ENCODE measurements around the gene NRTN. TPM values are rescaled to one million over a fixed set of nuclear protein-coding genes. Genes with fewer than 3 reads are reported as not detected.

The NRTN gene
- total RNA-seq, 2 experiments from 2014 or later, result 0.49 to 3.2 TPM

- H3K9me3 ChIP-seq (ENCODE audit: low read length), result no peaks in the 10 kb centered on the region
- ChIA-PET CTCF (ENCODE audit: unreplicated experiment) (interaction anchor here (1.0 kb wide), 1 partner anchor 23 kb away, joined by 4 read pairs; no protein-coding TSS in a partner anchor), POLR2A (interaction anchor here (0.8 to 2.3 kb wide), 4 partner anchors 19 to 151 kb away, joined by 3 to 11 read pairs (median 3); partner anchors contain the start of gene RANBP3)
- DNase-seq (ENCODE audit: low spot score), result no peak
- intact Hi-C loops (cut with micrococcal nuclease; ENCODE audit: unreplicated experiment), result no loop called here
- peak overlapping the region; percentile 72 for H3K4me3 ChIP-seq (ENCODE audit: low read depth, low read length, poor library complexity, severe bottlenecking)
- H3K4me2 ChIP-seq (ENCODE audit: low read length), result peak overlapping the region; percentile 95
- H2AFZ ChIP-seq (ENCODE audit: low read length), result peak overlapping the region; percentile 1; the same call in 1 of the 2 replicates
- TF ChIP-seq EZH2phosphoT487 (IDR thresholded peaks at IDR 0.05; ENCODE audit: borderline replicate concordance, low read depth, low read length), result no peak
- TF ChIP-seq, protein P1, sequence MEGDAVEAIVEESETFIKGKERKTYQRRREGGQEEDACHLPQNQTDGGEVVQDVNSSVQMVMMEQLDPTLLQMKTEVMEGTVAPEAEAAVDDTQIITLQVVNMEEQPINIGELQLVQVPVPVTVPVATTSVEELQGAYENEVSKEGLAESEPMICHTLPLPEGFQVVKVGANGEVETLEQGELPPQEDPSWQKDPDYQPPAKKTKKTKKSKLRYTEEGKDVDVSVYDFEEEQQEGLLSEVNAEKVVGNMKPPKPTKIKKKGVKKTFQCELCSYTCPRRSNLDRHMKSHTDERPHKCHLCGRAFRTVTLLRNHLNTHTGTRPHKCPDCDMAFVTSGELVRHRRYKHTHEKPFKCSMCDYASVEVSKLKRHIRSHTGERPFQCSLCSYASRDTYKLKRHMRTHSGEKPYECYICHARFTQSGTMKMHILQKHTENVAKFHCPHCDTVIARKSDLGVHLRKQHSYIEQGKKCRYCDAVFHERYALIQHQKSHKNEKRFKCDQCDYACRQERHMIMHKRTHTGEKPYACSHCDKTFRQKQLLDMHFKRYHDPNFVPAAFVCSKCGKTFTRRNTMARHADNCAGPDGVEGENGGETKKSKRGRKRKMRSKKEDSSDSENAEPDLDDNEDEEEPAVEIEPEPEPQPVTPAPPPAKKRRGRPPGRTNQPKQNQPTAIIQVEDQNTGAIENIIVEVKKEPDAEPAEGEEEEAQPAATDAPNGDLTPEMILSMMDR (conservative IDR thresholded peaks at IDR 0.05; ENCODE audit: low read length), result no peak
- no peaks in the 10 kb centered on the region for H3K36me3 ChIP-seq (ENCODE audit: insufficient read depth, low read length)
- H4K20me1 ChIP-seq (ENCODE audit: insufficient read depth, low read length), result no peaks in the 10 kb centered on the region
- no TSS peak for BruUV-seq (replicated peaks)
- peak overlapping the region; percentile 91 for H3K27ac ChIP-seq (ENCODE audit: low read depth, low read length, poor library complexity, severe bottlenecking)
- no peaks in the 10 kb centered on the region for H3K9me2 ChIP-seq (ENCODE audit: insufficient read depth, low read length)
- H3K79me2 ChIP-seq (ENCODE audit: insufficient read depth, low read depth, low read length), result no peaks in the 10 kb centered on the region
- peaks cover 37% of the 10 kb centered on the region for H3K4me1 ChIP-seq (ENCODE audit: insufficient read depth, low read length, poor library complexity, severe bottlenecking)
Measured at GRCh38 chr19:5827342-5827890, 22.5 kb downstream of the NRTN start.

GRCh38 chr19:5827891-5828660 lies 23.2 kb downstream of the NRTN start:
- ChIA-PET POLR2A (interaction anchor here (0.6 to 2.3 kb wide), 6 partner anchors 20 to 151 kb away, joined by 3 to 11 read pairs (median 3); partner anchors contain the start of gene RANBP3), CTCF (ENCODE audit: unreplicated experiment) (interaction anchor here (1.0 kb wide), 2 partner anchors 24 kb away, joined by 3 to 4 read pairs; no protein-coding TSS in a partner anchor)
- peak; percentile 95 for DNase-seq (ENCODE audit: low spot score)
- Histone ChIP-seq H3K9me2 (ENCODE audit: insufficient read depth, low read length) (no peaks in the 10 kb centered on the region), H3K4me1 (ENCODE audit: insufficient read depth, low read length, poor library complexity, severe bottlenecking) (peaks cover 37% of the 10 kb centered on the region), H3K4me2 (ENCODE audit: low read length) (peak overlapping the region; percentile 95), H3K79me2 (ENCODE audit: insufficient read depth, low read depth, low read length) (no peaks in the 10 kb centered on the region), H4K20me1 (ENCODE audit: insufficient read depth, low read length) (no peaks in the 10 kb centered on the region), H3K9me3 (ENCODE audit: low read length) (no peaks in the 10 kb centered on the region), H3K36me3 (ENCODE audit: insufficient read depth, low read length) (no peaks in the 10 kb centered on the region), H3K4me3 (ENCODE audit: low read depth, low read length, poor library complexity, severe bottlenecking) (peak overlapping the region; percentile 72), H3K27ac (ENCODE audit: low read depth, low read length, poor library complexity, severe bottlenecking) (peak overlapping the region; percentile 91), H2AFZ (ENCODE audit: low read length) (peak overlapping the region; percentile 4; the same call in 1 of the 2 replicates)
- TF ChIP-seq, protein P1 (conservative IDR thresholded peaks at IDR 0.05; ENCODE audit: low read length), result no peak
- TF ChIP-seq EZH2phosphoT487 (IDR thresholded peaks at IDR 0.05; ENCODE audit: borderline replicate concordance, low read depth, low read length), result no peak
- intact Hi-C loops (cut with micrococcal nuclease; ENCODE audit: unreplicated experiment), result no loop called here
- no TSS peak for BruUV-seq (replicated peaks)
